ENCODE data around the gene MID1.

DNA sequence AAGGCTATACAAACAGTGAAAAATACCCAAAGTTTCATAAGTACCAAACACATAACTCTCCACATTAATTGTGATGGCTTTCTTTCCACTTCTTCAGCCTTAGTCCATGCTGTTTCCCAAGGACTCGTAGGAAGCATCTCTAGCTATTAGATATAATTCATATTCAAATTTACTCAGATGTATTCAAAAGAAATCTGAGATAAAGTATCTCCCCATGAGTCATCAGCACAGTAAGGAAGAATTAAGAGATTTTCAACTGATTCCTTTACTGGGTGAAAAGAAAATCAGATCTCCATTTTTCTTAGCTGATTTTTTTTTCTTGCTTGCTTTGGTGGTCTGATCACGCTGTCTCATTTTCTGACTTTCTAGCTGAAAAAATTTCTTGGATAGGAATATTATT is 71.7 kb downstream of the MID1 start:
- TF ChIP-seq, protein P1, sequence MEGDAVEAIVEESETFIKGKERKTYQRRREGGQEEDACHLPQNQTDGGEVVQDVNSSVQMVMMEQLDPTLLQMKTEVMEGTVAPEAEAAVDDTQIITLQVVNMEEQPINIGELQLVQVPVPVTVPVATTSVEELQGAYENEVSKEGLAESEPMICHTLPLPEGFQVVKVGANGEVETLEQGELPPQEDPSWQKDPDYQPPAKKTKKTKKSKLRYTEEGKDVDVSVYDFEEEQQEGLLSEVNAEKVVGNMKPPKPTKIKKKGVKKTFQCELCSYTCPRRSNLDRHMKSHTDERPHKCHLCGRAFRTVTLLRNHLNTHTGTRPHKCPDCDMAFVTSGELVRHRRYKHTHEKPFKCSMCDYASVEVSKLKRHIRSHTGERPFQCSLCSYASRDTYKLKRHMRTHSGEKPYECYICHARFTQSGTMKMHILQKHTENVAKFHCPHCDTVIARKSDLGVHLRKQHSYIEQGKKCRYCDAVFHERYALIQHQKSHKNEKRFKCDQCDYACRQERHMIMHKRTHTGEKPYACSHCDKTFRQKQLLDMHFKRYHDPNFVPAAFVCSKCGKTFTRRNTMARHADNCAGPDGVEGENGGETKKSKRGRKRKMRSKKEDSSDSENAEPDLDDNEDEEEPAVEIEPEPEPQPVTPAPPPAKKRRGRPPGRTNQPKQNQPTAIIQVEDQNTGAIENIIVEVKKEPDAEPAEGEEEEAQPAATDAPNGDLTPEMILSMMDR (IDR thresholded peaks at IDR 0.05) = no peak
- TF ChIP-seq EP300 (IDR thresholded peaks at IDR 0.05) (no peak), POLR2A (IDR thresholded peaks at IDR 0.05) (no peak)

Measured in tibial nerve (tissue), 4 donors.